ENCODE measurements around the gene CDK14.

CDK14 gene

DNA sequence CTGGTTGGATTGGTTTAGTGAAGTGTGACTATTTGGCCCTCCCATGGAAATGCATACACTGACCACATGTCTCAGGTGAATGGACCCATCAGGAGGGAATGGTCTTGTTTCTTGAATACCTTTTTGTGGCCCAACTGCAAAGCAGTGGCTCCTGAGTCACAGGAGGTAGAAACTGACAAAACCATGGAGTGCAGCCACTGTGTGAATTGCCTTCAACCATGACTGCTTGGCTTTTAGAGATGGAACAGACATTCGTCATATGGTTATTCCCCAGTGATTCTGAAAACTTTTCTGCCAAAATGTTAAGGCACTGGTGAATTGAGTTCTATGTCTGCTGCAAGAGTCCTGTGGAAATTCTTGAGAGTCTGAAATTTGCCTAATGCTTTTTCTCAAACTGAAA, 64.7 kb downstream of the CDK14 start:
- H3K27me3 ChIP-seq, result no peaks in the 10 kb centered on the region
- no peak overlapping the region for H3K4me3 ChIP-seq
- no peak for DNase-seq
- intact Hi-C loops (cut with DNase I; ENCODE audit: low total_unique reads), result no loop called here
- H3K9me3 ChIP-seq, result no peaks in the 10 kb centered on the region
- H3K27ac ChIP-seq, result peak overlapping the region; percentile 71 to 74
- H3K4me1 ChIP-seq, result peaks cover 0 to 74% (median 27%) of the 10 kb centered on the region in 4 donors
- TF ChIP-seq CTCF (IDR thresholded peaks at IDR 0.05), result no peak
- no peaks in the 10 kb centered on the region for H3K36me3 ChIP-seq

GRCh38 chr7:90661290-90662151, 65.4 kb downstream of the CDK14 start:
- H3K36me3 ChIP-seq, result no peaks in the 10 kb centered on the region
- intact Hi-C loops (cut with DNase I; ENCODE audit: low total_unique reads), result no loop called here
- H3K27me3 ChIP-seq, result no peaks in the 10 kb centered on the region
- H3K27ac ChIP-seq, result peak overlapping the region; percentile 71 to 74
- no peak for DNase-seq
- peaks cover 0 to 76% (median 29%) of the 10 kb centered on the region in 4 donors for H3K4me1 ChIP-seq
- H3K9me3 ChIP-seq, result no peaks in the 10 kb centered on the region
- no peak overlapping the region for H3K4me3 ChIP-seq
- TF ChIP-seq CTCF (IDR thresholded peaks at IDR 0.05), result no peak

GRCh38 chr7:90663176-90663575, 67.1 kb downstream of the CDK14 start:
- Histone ChIP-seq H3K9me3 (no peaks in the 10 kb centered on the region), H3K36me3 (no peaks in the 10 kb centered on the region), H3K4me1 (peaks cover 0 to 68% (median 30%) of the 10 kb centered on the region in 4 donors), H3K27me3 (no peaks in the 10 kb centered on the region), H3K27ac (peak overlapping the region; percentile 71 to 74), H3K4me3 (no peak overlapping the region)
- intact Hi-C loops (cut with DNase I; ENCODE audit: low total_unique reads), result no loop called here
- no peak for TF ChIP-seq CTCF (IDR thresholded peaks at IDR 0.05)
- DNase-seq, result no peak

DNA sequence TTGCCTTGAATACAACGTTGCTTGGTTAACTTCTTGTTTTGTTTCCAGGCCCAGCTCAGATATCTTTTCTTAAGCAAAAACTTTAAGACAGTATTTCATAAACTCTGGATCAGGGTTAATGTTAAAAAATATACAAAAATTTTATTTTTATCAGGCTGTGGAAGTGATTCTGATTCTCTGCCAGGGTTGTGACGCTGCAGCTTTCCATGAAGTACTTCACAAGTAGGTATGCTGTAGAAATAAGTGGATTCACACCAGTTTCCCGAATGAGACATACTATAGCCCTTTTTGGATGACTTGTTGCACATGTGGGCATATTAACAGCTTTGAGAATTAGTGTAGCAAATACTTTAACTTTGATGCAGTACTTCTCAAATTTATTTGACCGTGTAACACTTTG, 70.1 kb downstream of the CDK14 start:
- no peak for TF ChIP-seq CTCF (IDR thresholded peaks at IDR 0.05)
- intact Hi-C loops (cut with DNase I; ENCODE audit: low total_unique reads), result no loop called here
- Histone ChIP-seq H3K27ac (peak overlapping the region in 1 of 2 donors; percentile 59), H3K4me1 (peaks cover 0 to 58% (median 28%) of the 10 kb centered on the region in 4 donors), H3K27me3 (no peaks in the 10 kb centered on the region), H3K36me3 (no peaks in the 10 kb centered on the region), H3K4me3 (no peak overlapping the region), H3K9me3 (no peaks in the 10 kb centered on the region)
- no peak for DNase-seq

- TF ChIP-seq CTCF (IDR thresholded peaks at IDR 0.05), result no peak
- H3K27ac ChIP-seq, result no peak overlapping the region
- H3K9me3 ChIP-seq, result no peaks in the 10 kb centered on the region
- H3K27me3 ChIP-seq, result no peaks in the 10 kb centered on the region
- peaks cover 0 to 38% (median 8%) of the 10 kb centered on the region in 4 donors for H3K4me1 ChIP-seq
- no peak for DNase-seq
- intact Hi-C loops (cut with DNase I; ENCODE audit: low total_unique reads), result no loop called here
- no peaks in the 10 kb centered on the region for H3K36me3 ChIP-seq
- no peak overlapping the region for H3K4me3 ChIP-seq
Observed at GRCh38 chr7:90668992-90669391, 72.9 kb downstream of the CDK14 start.

All from tibial artery (tissue), 4 donors.